Activated T-cell treated with anti-CD3 and anti-CD28 coated beads, Interleukin-2, amount 50 U/mL, for 4 hours (primary cell): ENCODE data around the gene DDI1. TPM values are rescaled to one million over a fixed set of nuclear protein-coding genes. Genes with fewer than 3 reads are reported as not detected.

Experiments used
- ATAC-seq, 2 donors: fragments of 200-7000 bp; cut with Tn5 transposase; one replicate each; pipeline ENCODE4 v1.10.0; 2021
- DNase-seq: peaks from one replicate; pipeline ENCODE4 v3.0.0-alpha.2; 2020
- H3K27me3 Mint-ChIP-seq: one replicate; pipeline ENCODE4 v1.8.0; 2021; ENCODE audit warnings: low read depth, mixed read lengths
- H3K36me3 Mint-ChIP-seq: one replicate; pipeline ENCODE4 v1.8.0; 2022; ENCODE audit warnings: mixed read lengths; ENCODE audit not compliant: insufficient read depth
- H3K4me1 Mint-ChIP-seq: one replicate; pipeline ENCODE4 v1.8.0; 2021; ENCODE audit warnings: low read depth, mixed read lengths
- H3K4me3 Mint-ChIP-seq: one replicate; pipeline ENCODE4 v1.8.0; 2021; ENCODE audit warnings: mild to moderate bottlenecking, moderate library complexity, mixed read lengths
- H3K9me3 Mint-ChIP-seq: one replicate; pipeline ENCODE4 v1.8.0; 2021; ENCODE audit warnings: mixed read lengths
- total RNA-seq, 3 donors: library from RNA; stranded (reverse); gene quantifications; one replicate each; pipeline ENCODE4 v1.2.1, GENCODE V29; 2021

The DDI1 gene
- total RNA-seq, 3 donors from 2014 or later: not detected

DNA sequence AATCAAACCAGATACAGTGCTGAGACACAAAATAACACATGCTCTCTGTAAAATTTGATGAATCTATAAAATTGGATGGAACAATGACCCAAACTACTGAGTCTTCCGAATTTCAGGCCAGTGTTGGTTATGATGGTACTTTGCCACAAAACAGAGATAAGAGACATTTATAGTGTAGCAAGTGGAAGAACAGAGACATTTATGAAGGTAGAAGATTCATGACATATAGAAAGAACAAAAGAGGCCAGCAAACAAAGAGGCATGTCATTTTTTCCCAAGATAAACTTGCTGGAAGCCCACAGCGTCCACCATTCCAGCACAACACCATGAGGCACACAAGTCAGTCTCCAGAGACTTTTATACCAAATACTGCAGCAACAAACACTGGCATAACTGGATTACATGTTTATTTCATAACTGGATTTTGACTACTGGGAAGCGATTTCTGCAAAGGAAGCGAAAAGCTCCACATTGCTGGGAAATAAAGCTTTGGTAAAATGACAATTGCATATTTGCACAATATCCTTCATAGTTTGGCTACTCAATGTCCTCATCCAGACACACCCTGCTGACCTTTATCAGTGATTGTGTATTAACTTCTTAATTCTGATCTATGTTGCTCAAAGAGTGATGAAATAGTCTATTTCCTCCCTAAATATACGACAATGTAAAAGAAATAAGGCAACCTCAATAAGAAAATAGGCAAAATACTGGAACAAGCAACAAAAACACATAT is 17.5 kb downstream of the DDI1 start:
- Mint-ChIP-seq H3K4me3 (no peak overlapping the region), H3K4me1 (no peaks in the 10 kb centered on the region), H3K27me3 (no peaks in the 10 kb centered on the region), H3K9me3 (no peaks in the 10 kb centered on the region), H3K36me3 (no peaks in the 10 kb centered on the region)
- no peak for DNase-seq
- no peak for ATAC-seq

DNA sequence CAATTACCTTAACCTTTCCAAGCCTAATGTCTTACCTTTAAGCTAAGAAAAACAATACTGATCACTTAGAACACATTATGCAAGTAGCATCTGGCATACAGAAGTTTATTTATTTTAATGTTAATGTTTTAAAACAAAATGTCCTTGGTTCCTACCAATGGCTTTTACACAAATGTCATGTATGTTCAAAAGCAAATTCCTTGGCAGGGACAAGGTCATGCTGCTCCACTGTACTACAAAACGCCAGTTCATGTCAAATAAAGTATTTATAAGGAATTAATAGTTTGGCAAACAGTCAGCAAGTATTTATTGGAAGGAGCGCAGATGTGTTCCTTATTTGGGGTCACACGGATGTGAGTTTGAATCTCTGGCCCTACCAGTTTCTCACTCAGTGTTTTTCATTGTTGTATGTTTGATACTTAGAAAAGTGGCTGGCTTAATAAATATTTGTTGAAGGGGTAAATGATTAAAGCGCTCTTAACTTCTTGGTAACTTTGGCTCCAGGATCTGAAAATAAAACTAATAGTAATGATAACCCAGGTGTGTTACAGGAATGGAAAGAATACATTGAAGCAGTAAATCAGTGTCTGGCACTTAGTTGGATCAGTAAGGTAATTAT is 18.6 kb downstream of the DDI1 start:
- H3K4me3 Mint-ChIP-seq: no peak overlapping the region
- H3K9me3 Mint-ChIP-seq: no peaks in the 10 kb centered on the region
- no peaks in the 10 kb centered on the region for H3K27me3 Mint-ChIP-seq
- H3K36me3 Mint-ChIP-seq: no peaks in the 10 kb centered on the region
- H3K4me1 Mint-ChIP-seq: no peaks in the 10 kb centered on the region
- DNase-seq (no peak), ATAC-seq (no peak)

DNA sequence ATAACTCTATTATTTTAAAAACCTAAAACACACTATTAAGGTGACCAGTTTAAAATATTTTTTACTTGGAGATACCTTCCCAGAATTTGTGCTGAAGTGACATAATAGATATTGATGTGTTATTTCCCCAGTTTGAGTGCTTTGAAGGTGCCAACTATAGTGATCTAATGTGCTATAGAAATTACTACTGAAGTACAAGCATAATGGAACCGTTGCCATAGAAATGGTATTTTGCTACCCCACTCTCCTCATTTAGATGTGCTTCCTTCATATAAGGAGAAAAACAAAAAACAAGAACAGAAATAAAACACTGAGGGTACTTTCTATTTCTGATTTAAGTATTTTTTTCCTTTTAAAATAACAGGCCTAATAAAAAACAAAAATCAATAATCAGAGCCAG is 19.2 kb downstream of the DDI1 start:
- Mint-ChIP-seq H3K4me1 (no peaks in the 10 kb centered on the region), H3K36me3 (no peaks in the 10 kb centered on the region), H3K27me3 (no peaks in the 10 kb centered on the region), H3K4me3 (no peak overlapping the region), H3K9me3 (no peaks in the 10 kb centered on the region)
- DNase-seq (no peak), ATAC-seq (no peak)

DNA sequence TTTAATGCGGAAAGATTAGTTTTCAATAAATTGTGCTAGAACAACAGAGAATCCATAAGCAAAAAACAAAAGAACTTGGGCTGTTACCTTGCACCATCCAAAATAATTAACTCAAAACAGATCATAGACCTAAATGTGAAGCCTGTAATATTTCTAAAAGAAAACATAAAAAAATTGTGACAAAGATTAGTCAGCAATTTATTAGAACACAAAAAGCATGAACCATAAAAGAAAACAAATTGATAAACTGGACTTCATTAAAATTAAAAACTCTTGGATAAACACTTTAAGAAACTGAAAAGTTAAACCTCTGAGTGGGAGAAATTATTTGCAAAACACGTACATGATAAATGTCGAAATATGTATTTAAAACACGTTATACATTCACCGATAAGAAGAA is 21.5 kb downstream of the DDI1 start:
- Mint-ChIP-seq H3K4me3 (no peak overlapping the region), H3K36me3 (no peaks in the 10 kb centered on the region), H3K27me3 (no peaks in the 10 kb centered on the region), H3K9me3 (no peaks in the 10 kb centered on the region), H3K4me1 (no peaks in the 10 kb centered on the region)
- DNase-seq (no peak), ATAC-seq (no peak)

DNA sequence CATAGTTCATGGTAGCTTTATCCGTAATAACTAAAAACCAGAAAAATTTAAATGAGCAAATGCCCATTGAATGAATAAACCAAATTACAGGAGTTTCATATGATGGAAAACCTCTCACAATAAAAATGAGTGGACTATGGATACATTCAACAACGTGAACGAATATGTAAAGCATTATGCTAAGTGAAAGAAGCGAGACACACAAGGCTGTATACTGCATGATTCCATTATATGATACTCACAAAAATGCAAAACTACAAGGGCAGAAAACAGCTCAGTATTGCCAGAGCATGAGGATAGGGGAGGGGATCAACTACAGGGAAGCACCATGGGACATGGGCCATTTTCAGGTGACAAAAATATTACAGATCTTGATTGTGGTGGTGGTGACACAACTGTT is 22.2 kb downstream of the DDI1 start:
- H3K9me3 Mint-ChIP-seq: no peaks in the 10 kb centered on the region
- DNase-seq (no peak), ATAC-seq (no peak)
- H3K4me3 Mint-ChIP-seq: no peak overlapping the region
- H3K36me3 Mint-ChIP-seq: no peaks in the 10 kb centered on the region
- no peaks in the 10 kb centered on the region for H3K4me1 Mint-ChIP-seq
- no peaks in the 10 kb centered on the region for H3K27me3 Mint-ChIP-seq

DNA sequence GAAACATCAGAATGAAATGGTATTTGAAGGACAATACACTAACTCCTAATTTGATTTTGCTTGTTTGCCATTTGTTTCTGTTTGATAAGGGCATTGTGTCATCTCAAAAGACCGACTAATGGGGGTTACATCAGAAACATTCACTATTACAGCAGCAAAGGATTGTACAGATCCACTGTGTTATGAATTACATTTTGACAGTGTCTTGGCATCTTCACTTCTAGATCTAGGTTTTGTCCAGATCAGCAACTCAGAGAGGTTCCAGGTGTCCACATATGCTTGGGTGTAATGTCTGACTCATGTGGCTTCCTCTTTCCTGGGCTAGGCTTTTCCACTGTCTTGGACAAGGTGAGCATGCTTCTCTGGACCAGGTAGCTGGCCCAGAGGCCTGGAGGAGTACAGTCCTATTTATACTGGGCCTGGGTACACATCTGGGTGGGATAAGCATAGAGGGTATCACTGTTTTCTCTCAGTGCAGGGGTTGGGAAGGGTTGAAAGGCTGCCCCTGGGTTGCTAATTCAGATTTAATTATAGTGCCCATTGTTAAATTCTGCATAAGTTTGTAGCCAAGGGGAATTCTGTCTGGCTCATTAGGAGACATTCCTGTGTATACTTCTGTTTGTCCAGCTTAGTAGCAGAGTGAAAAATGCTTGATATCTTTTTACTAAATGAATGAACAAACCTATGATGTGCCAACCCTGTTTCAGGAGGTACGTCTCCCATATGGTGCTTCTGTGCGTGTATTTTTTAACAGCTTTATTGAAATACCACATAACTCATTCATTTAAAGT is 23.8 kb downstream of the DDI1 start:
- ATAC-seq (no peak), DNase-seq (no peak)
- Mint-ChIP-seq H3K27me3 (no peaks in the 10 kb centered on the region), H3K4me1 (no peaks in the 10 kb centered on the region), H3K4me3 (no peak overlapping the region), H3K36me3 (no peaks in the 10 kb centered on the region), H3K9me3 (no peaks in the 10 kb centered on the region)

DNA sequence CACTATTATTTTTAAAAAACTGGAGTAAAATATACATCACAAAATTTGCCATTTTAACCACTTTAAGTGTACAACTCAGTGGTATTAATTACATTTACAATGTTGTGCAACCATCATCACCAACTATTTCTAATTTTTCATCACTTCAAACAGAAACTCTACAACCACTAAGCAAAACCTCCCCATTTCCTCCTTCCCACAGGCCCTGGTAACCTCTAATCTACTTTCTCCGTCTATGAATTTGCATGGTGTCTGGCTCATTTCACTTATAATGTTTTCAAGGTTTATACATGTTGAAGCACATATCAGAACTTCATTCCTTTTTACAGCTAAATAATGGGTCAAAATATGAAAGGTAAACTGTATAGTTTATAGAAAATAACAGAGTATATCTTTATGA is 24.4 kb downstream of the DDI1 start:
- Mint-ChIP-seq H3K4me1 (no peaks in the 10 kb centered on the region), H3K27me3 (no peaks in the 10 kb centered on the region)
- ATAC-seq: no peak

DNA sequence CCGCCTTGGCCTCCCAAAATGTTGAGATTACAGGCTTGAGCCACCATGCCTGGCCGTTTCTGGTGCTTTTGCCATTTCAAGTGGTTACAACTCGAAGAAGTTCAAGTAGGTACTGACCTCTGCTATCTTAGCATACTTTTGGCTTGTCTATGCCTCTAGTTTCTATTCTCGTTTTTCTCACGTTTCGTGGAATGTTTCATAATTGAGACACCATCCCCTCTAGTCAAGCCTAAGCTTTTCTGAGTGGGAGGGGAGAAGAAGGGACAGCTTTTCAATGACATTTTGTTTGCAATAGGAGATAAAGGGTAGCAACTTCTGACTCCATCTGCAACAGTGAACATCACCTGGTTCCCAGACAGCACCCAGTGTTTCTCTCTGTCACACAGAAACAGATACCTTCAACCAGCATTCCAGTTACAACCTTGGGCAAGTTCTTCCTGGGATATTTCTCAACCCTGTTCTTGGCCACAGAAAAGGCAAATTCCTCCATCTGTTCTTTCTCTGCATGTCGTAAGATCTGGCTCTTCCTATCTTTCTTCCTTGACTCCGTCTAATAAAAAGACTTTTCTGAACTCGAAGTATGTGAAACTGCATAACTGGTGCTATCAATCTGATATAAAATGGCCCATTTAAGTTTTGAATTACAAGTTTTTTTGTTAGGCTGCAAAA is 25.5 kb downstream of the DDI1 start:
- Mint-ChIP-seq H3K9me3 (no peaks in the 10 kb centered on the region), H3K36me3 (no peaks in the 10 kb centered on the region), H3K4me1 (no peaks in the 10 kb centered on the region), H3K4me3 (no peak overlapping the region), H3K27me3 (no peaks in the 10 kb centered on the region)
- no peak for ATAC-seq
- no peak for DNase-seq

More for the DNA sequence above, 24.4 kb downstream of the DDI1 start:
- no peak for DNase-seq
- no peak overlapping the region for H3K4me3 Mint-ChIP-seq
- no peaks in the 10 kb centered on the region for H3K36me3 Mint-ChIP-seq
- no peaks in the 10 kb centered on the region for H3K9me3 Mint-ChIP-seq

DNA sequence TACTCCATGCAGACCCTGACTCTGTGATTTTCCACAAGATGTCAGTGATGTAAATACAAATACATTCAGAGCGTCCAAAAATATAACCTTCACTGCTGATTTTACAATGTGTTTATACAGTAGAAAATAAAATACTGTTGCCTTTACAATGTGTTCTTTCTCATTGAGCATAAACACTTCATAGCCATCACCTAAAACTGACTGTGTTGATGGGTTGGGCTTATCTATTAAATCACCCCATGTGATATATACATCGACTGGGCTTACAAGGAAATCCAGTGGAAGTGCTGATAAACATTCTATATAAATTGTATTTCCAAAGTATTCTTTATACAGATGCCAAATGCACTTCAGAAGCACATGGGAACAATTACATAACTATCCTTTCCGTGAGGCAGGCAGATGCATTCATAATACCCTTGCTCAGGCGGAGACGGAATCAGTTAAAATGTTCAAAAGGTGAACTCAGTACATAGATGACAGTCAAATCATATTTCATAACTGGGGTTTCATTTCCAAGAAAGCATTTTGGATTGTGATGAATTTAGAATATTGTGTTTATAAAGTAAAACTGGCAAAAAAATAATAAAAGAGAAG is 27.7 kb downstream of the DDI1 start:
- H3K9me3 Mint-ChIP-seq: no peaks in the 10 kb centered on the region

DNA sequence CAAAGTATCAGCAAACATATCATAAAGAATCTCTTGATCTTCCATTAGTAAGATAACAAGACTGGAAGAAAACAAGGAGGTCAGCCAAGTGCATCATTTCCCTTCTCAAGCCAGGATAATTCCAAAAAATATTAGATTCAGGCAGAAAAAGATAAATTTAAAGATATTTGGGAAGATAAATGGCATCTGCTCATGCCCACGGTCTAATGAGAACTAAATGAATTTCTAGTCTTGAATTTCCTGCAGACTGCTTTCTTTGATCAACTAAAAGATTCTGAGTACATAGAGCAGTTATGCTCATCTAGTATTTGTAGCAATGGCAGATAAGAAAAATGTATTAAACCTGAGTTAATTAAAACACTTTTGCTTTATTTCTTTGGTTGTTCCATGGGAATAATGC is 31.1 kb downstream of the DDI1 start:
- ATAC-seq (no peak), DNase-seq (no peak)
- Mint-ChIP-seq H3K4me3 (no peak overlapping the region), H3K36me3 (no peaks in the 10 kb centered on the region), H3K27me3 (no peaks in the 10 kb centered on the region), H3K4me1 (no peaks in the 10 kb centered on the region), H3K9me3 (no peaks in the 10 kb centered on the region)

More for the DNA sequence above, 27.7 kb downstream of the DDI1 start:
- no peaks in the 10 kb centered on the region for H3K36me3 Mint-ChIP-seq
- no peaks in the 10 kb centered on the region for H3K4me1 Mint-ChIP-seq
- ATAC-seq: no peak
- H3K27me3 Mint-ChIP-seq: no peaks in the 10 kb centered on the region
- H3K4me3 Mint-ChIP-seq: no peak overlapping the region
- DNase-seq: no peak

DNA sequence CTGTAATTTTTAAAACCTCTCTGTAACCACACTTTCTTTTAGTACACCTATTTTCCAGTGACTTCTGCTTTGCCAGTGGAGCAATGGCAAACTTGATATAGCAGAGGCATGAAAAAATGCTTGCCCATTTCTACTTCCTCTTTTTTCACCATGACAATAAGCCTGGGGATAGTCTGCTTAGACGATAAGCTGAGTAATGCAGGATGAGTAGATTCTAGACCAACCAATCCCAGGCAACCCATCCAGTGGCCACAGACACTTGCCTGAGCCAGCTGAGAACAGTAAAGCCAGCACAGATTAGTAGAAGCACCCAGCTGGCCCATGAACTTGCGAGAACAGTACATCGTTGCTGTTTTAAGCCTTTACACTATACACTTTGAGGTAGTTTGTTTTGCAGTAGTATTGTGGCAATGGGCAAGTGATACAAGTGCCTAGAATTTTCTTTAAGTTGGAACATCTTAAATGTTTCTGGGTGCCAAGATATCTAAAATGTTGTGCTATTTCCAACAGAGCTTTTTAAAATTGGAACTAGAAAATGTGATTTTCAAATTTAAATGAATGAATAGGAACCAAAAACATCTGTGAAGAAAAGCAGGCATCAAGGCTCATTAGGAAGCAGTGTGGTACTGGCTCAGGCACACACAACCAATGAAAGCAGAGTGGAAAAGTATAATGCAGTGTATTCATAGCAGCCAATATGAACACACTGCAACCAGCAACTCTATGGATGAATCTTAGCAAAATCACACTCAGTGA is 37.7 kb downstream of the DDI1 start:
- no peaks in the 10 kb centered on the region for H3K36me3 Mint-ChIP-seq
- H3K4me1 Mint-ChIP-seq: no peaks in the 10 kb centered on the region
- no peaks in the 10 kb centered on the region for H3K27me3 Mint-ChIP-seq
- DNase-seq (no peak), ATAC-seq (no peak)
- no peaks in the 10 kb centered on the region for H3K9me3 Mint-ChIP-seq
- H3K4me3 Mint-ChIP-seq: no peak overlapping the region

DNA sequence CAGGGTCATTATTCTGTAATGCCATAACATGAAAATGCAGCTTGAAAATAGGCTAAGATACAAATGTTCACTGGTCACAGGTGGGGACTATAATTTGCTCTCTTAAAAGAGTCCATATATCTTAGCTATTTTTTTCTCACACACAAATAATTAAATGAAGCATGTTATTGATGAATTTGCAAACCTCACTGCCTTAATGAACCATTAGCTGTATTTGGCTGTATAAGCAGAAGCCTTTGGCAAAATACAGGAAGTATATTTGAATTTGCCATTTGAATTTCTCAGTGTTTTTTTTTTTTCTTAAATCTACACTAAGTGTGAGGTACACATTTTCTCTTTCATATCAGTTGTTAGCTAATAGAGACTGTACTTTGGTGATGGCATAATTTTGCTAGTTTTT is 38.7 kb downstream of the DDI1 start:
- Mint-ChIP-seq H3K4me1 (no peaks in the 10 kb centered on the region), H3K27me3 (no peaks in the 10 kb centered on the region), H3K4me3 (no peak overlapping the region), H3K36me3 (no peaks in the 10 kb centered on the region), H3K9me3 (no peaks in the 10 kb centered on the region)
- DNase-seq (no peak), ATAC-seq (no peak)

DNA sequence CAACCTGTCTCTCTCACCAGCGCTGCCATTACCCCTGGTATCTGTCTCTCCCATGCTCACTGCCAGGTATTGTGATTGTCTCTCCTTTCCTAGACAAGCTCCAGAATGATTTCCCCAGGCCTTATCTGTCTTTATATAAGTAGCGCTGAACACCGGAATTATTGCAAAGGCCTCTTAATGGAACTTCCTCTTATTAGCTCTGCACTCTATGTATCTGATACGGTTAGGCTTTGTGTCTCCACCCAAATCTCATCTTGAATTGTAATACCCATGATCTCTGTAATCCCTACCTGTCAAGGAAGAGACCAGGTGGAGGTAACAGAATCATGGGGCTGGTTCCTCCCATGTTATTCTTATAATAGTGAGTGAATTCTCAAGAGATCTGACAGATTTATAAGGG is 39.3 kb downstream of the DDI1 start:
- H3K36me3 Mint-ChIP-seq: no peaks in the 10 kb centered on the region
- H3K27me3 Mint-ChIP-seq: no peaks in the 10 kb centered on the region
- DNase-seq: no peak
- no peak for ATAC-seq
- no peaks in the 10 kb centered on the region for H3K4me1 Mint-ChIP-seq
- no peak overlapping the region for H3K4me3 Mint-ChIP-seq
- no peaks in the 10 kb centered on the region for H3K9me3 Mint-ChIP-seq

DNA sequence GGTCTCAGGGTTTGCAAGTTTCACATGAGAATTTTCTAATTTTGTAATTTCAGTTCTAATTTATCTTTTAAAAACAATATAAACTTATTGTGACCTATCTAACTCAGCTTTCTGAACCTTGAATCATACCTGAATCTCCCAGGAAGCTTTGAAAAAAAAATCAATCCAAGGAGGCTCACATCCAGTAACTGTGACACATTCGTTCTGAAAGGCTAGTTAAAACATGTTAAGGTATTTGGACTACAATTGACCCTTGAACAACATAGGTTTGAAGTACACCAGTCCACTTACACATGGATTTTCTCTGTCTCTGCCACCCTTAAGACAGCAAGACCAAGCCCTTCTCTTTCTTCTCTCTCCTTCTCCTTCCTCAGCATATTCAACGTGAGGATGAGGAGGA is 40.0 kb downstream of the DDI1 start:
- Mint-ChIP-seq H3K27me3 (no peaks in the 10 kb centered on the region), H3K4me3 (no peak overlapping the region), H3K9me3 (no peaks in the 10 kb centered on the region), H3K4me1 (no peaks in the 10 kb centered on the region), H3K36me3 (no peaks in the 10 kb centered on the region)
- DNase-seq (no peak), ATAC-seq (no peak)
